Measurements from ENCODE around the gene DMAC2.

GRCh38 chr19:41422955-41423354 is 16.8 kb downstream of the DMAC2 start:
- TF ChIP-seq POLR2A (IDR thresholded peaks at IDR 0.05; ENCODE audit: low read depth, low read length) (no peak), CTCF (IDR thresholded peaks at IDR 0.05; ENCODE audit: extremely low read depth in 1 of 2, insufficient read depth in 1 of 2, low read depth in 1 of 2, low read length in 2 of 2) (no peak), JUN (IDR thresholded peaks at IDR 0.05; ENCODE audit: borderline replicate concordance, insufficient read depth, insufficient read length, low read depth) (no peak)

Data from endothelial cell of umbilical vein (primary cell).